GM19099 (cell line): ENCODE results near the gene WDPCP.

ENCODE experiments used
- POLR2A ChIP-seq: IDR thresholded peaks from 3 replicates; pipeline ENCODE4 v1.6.1; 2011; ENCODE audit warnings: low read depth; ENCODE audit not compliant: insufficient read length; ENCODE audit errors: extremely low read depth

WDPCP gene

DNA sequence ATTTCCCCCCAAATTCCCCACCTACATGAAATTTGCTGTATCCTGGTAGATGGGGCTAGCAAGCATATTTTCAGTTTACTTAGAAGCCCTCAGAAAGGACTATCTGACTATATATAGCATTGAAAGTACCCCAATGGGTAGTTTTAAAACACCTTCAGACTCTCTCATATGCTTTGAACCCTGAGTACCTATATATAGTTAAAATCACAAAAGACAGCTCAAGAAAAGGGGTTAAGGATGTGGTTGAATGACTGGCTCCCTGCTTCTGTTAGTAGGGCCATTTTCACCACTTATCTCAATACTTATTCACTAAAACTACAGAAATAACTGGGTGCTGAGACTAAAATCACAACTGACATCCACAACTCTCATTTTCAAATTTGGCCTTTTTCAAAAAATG is 18.5 kb downstream of the WDPCP start:
- no peak for TF ChIP-seq POLR2A

DNA sequence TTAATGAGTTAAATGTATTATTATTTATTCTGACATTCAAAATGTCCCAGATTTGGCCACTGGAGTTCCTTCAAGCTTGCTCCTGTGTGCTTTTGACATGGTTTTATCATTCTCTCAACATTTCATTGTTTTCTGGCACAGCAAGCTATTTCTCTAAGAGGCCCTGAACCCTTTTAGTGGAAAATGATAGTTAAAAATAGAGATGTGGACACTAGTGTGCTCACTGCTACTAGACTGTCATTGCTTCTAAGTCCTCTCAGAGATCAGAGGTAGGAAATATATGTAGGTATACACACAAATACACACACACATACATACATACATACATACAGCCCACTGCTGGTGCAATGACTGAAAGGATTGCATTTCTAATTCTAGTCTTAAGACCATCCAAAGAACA is 25.5 kb downstream of the WDPCP start:
- TF ChIP-seq POLR2A = no peak

DNA sequence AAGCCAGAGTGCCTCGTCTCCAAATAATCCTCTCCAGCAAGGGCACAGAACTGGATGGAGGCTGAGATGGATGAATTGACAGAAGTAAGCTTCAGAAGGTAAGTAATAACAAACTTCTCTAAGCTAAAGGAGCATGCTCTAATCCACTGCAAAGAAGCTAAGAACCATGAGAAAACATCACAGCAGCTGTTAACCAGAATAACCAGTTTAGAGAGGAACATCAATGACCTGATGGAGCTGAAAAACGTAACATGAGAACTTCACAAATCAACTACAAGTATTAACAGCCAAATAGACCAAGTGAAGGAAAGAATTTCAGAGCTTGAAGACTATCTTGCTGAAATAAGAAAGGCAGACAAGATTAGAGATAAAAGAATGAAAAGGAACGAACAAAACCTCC is 32.3 kb downstream of the WDPCP start:
- no peak for TF ChIP-seq POLR2A

DNA sequence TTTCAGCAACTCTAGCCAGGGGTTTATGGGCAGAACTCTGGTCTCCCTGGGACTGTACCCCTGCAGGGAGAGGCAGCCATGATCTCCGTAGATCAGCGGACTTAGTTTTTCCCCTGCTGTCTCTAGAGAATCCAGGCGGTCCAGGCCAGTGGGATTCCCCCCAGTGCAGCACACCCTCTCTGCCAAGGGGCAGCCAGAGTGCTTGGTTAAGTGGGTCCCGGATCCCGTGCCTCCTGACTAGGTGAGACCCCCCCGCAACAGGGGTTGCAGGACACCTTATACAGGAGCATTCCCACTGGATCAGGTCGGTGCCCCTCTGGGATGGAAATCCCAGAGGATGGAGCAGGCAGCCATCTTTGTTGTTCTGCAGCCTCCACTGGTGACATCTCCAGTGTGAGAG is 33.0 kb downstream of the WDPCP start:
- TF ChIP-seq POLR2A = no peak

DNA sequence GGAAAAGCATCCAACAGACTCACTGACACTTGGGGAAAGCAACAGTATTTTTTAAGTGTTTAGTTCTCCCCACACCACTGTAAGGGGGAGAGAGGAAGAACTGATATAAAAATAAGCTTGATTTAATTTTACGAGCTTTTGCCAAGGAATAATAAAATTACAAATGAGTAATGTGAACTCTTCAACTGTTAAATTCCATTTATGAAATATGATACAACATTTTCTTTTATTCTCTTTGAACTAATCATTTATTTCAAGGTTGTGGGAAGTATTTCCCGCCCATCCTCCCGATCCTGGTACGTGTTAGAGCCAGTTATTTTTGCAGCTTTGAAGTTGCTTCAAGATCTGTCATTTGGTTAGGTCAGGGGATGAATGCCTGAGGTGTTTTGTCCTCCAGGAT is 35.2 kb downstream of the WDPCP start:
- no peak for TF ChIP-seq POLR2A

DNA sequence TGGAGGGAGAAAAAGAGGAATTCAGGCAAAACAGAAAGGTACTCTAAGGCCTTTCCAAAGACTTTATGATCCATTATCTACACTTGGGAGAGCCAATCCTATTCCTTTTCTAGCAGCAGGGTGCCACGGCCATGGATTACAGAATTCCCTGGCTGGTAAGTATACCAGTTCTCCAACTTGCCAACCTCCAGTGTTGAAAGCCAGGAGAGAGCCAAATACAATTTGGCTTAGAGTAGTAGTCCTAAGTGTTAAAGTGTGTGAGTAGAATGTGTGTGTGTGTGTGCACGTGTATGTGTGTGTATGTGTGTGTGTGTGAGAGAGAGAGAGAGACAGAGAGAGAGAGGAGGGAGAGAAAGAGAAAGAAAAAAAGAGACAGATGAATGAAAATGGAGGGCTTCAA is 43.3 kb downstream of the WDPCP start:
- TF ChIP-seq POLR2A = no peak

DNA sequence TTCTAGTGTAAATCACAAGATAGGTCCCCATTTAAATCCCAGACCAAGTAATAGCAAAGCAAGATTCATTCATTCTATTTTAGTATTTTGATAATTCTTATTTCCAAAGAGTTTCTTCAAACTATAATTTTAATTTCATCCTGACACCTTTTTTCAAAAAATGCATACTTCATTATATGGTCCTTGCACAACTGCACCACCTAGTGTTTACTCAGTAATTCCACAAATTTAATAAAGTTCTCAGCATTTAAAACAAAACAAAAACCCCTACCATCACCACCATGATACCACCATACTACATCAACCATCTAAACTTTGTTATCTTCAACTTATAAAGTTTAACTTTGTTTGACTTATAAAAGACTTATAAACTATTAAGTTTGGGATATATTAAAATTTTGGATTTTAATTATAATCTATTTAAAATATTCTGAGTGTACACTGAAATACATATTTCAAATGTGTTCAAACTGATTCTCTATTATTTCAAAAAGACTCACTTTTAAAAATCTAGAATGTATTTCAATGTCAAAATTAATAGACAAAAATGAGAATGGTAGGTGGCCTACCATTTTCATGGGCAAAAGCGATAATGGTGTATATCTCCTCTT is 44.2 kb downstream of the WDPCP start:
- no peak for TF ChIP-seq POLR2A

DNA sequence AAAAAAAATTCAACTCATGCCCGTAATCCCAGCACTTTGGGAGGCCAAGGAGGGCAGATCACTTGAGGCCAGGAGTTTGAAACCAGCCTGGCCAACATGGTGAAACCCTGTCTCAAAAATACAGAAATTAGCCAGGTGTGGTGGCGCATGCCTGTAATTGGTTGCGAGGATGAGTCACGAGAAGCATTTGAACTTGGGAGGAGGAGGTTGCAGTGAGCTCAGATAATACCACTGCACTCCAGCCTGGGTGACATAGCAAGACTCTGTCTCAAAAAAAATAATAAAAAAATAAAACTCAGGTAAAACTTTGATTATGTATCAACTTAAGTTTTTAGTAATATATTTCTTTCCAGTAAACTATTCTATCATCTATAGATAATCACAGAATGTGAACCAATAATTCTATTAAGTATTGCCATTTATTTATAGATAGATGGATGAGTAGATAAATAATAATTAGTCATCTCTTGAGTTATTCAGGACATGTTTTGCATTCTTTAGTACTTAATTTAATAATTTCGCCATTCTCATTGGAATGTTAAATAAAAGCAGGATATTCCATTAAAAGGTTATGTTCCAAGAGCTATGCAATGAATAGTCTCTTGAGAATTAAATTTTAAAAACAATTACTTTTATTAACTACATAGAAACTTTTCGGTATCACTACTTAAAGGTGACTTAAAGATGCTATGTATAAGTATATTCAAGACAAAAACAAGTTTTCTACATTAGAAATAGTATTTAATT is 48.7 kb downstream of the WDPCP start:
- no peak for TF ChIP-seq POLR2A

DNA sequence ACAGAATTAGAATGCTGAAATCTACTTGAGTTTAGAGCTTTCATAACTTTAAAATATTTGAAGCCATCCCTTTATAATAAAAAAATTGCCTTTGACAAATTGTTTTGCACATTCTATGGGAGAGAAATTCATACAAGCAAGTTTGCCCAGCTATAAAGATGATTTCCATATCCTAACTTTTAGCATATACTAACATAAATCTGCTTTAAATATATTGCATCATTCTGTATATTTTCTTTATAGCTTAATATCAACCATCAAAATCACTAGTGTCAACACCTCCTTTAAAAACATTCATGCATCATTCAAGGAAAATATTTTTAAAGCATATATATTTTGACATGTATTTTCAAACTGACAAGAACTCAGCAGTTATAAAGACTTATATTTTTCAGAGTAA is 49.9 kb downstream of the WDPCP start:
- TF ChIP-seq POLR2A = no peak

DNA sequence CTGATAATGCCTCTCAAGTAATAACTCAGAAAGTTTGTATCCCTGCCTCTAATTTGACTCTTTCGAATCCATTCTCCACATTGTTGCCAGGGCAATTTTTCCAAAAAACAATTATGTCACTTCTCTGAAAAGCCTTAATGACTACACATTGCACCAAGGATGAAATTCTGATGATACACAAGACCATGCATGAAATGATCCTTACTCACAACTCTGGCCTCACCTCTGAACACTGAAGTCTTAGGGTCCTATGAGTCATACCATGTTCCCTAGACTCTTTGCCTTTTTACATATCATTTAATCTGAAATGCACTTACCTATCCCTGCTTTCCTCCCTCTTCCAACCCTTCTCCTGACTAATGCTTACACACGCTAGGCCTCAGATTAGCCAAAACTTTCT is 51.0 kb downstream of the WDPCP start:
- no peak for TF ChIP-seq POLR2A

DNA sequence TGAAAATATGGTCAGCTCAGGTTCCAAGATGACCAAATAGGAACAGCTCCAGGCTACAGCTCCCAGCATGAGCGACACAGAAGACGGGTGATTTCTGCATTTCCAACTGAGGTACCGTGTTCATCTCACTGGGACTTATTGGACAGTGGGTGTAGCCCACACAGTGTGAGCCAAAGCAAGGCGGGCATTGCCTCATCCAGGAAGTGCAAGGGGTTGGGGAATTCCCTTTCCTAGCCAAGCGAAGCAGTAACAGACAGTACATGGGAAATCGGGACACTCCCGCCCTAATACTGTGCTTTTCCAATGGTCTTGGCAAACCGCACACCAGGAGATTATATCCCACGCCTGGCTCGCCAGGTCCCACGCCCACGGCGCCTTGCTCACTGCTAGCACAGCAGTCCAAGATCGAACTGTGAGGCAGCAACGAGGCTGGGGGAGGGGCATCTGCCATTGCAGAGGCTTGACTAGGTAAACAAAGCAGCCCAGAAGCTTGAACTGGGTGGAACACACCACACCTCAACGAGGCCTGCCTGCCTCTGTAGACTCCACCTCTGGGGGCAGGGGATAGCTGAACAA is 57.5 kb downstream of the WDPCP start:
- TF ChIP-seq POLR2A = no peak

DNA sequence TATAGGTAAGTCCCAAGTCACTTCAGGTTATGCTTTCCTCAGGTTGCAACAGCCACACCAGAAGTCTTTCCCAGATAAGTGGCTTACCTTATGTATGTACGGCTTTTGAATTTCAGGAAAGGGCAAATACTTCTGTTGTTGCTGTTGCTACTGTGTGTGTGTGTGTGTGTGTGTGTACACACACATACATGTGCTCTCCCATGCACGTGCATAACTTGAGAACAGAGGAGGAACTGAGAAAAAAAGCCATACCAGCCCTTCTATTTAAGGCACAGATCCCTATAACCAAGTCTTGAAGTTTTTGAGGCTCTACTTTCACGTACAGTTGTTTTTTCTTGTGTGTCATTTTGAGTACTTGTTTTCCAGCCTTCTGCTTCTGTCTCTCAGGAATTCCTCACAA is 62.4 kb downstream of the WDPCP start:
- TF ChIP-seq POLR2A = no peak

DNA sequence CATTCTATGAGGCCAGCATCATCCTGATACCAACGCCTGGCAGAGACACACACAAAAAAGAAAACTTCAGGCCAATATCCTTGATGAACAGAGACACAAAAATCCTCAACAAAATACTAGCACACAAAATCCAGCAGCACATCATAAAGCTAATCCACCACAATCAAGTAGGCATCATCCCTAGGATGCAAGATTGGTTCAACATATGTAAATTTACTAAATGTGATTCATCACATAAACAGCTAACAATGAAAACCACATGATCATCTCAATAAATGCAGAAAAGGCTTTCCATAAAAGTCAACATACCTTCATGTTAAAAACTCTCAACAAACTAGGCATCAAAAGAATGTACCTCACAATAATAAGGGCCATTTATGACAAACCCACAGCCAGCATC is 65.3 kb downstream of the WDPCP start:
- TF ChIP-seq POLR2A = no peak

DNA sequence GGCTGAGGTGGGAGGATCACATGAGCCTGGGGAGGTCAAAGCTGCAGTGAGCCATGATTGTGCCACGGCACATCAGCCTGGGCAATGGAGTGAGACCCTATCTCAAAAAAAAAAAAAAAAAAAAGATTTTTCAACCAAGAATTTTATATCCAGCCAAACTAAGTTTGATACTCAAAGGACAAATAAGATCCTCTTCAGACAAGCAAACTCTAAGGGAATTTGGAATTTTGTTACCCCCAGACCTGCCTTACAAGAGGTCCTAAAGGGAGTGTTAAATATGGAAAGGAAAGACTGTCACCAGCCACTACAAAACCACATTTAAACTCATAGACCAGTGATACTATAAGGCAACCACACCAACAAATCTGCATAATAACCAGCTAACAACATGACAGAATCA is 67.5 kb downstream of the WDPCP start:
- TF ChIP-seq POLR2A = no peak

DNA sequence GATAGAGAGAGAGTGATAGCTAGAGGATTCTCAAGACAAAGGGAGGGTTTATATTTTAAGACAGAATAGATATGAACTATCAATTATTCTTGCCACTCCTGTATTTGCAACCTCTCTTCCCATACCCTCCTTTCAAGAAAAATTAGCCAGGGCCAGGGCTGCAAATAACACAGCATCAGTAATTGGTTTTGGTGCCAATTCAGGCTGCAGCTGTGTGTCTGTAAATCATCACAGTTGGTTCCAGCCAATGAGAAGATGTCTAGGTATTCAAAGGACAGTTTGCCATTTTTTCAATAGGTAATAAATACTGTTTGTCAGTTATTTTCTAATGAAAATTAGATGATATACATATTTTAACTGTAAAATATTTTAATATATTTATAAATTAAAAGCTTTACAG is 73.5 kb downstream of the WDPCP start:
- no peak for TF ChIP-seq POLR2A

DNA sequence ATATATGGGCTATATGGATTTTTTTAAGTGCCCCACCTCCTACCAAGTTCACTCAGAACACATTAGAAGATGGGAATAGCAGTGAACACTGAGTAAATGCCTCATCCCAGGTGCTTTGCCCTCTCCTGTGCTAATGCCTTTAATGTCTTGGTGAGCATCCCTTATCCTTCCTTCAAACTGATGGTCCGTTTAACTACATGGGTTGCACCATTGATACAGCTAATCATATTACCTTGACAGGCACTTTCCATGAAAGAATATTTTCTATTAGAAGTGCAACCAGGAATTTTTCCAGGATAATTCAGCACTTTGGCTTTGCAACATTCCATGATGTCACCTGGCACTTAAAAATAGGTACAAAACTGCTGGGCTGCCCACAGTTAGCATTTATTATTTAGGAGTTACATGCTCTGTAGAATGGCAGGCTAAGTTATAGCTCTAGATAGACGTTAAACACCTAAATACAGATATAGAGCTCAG is 74.0 kb downstream of the WDPCP start:
- TF ChIP-seq POLR2A = no peak
